ENCODE results near the gene DOK1.

GRCh38 chr2:74558284-74559230 lies 4.0 kb downstream of the DOK1 start:
- TF ChIP-seq CTCF (IDR thresholded peaks at IDR 0.05; ENCODE audit: insufficient read depth, low read depth, low read length) (no peak), EZH2 (IDR thresholded peaks at IDR 0.05; ENCODE audit: insufficient read depth, low read length) (no peak)
